Fibroblast of skin of right quadriceps (primary cell): ENCODE data around the gene PRAC1.

Experiments
- DNase-seq: peaks from one replicate; pipeline ENCODE4 v3.0.0-alpha.2; 2013

PRAC1 gene

GRCh38 chr17:48692049-48692448 is 30.3 kb downstream of the PRAC1 start:
- DNase-seq = no peak

GRCh38 chr17:48690655-48691054 is 31.7 kb downstream of the PRAC1 start:
- DNase-seq = no peak

GRCh38 chr17:48681609-48682008 is 40.7 kb downstream of the PRAC1 start:
- DNase-seq = no peak

GRCh38 chr17:48679385-48680096 is 42.8 kb downstream of the PRAC1 start:
- no peak for DNase-seq

GRCh38 chr17:48678141-48678971 is 44.0 kb downstream of the PRAC1 start:
- DNase-seq = peak; percentile 42

GRCh38 chr17:48676963-48677558 is 45.3 kb downstream of the PRAC1 start:
- DNase-seq = no peak

- DNase-seq = no peak
These were observed 50.0 kb downstream of the PRAC1 start for GRCh38 chr17:48672340-48672739.
